Fibroblast of gingiva (primary cell): ENCODE results near the gene GRIN3B.

Experiments used
- DNase-seq: peaks from one replicate; pipeline ENCODE4 v3.0.0-alpha.2; 2011; ENCODE audit warnings: low read depth

Gene GRIN3B

GRCh38 chr19:966485-967088, 33.6 kb upstream of the GRIN3B start:
- DNase-seq: no peak

GRCh38 chr19:970695-971094, 29.5 kb upstream of the GRIN3B start:
- no peak for DNase-seq

GRCh38 chr19:971795-972194, 28.4 kb upstream of the GRIN3B start:
- DNase-seq: no peak

- no peak for DNase-seq
Measured at GRCh38 chr19:972281-972680, 27.9 kb upstream of the GRIN3B start.

GRCh38 chr19:973726-974563, 26.3 kb upstream of the GRIN3B start:
- no peak for DNase-seq

GRCh38 chr19:974564-975257, 25.5 kb upstream of the GRIN3B start:
- DNase-seq: no peak

- DNase-seq: no peak
Measured at GRCh38 chr19:976476-976875, 23.7 kb upstream of the GRIN3B start.

- DNase-seq: no peak
Measured at GRCh38 chr19:977058-977464, 23.2 kb upstream of the GRIN3B start.

GRCh38 chr19:979318-979741, 20.9 kb upstream of the GRIN3B start:
- DNase-seq: no peak

- DNase-seq: no peak
Measured at GRCh38 chr19:980133-980998, 19.9 kb upstream of the GRIN3B start.

- peak; percentile 36 for DNase-seq
Measured at GRCh38 chr19:982567-983170, 17.6 kb upstream of the GRIN3B start.

GRCh38 chr19:984165-984967, 15.9 kb upstream of the GRIN3B start, which contains the start of gene WDR18:
WDR18 (plus strand) TSS chr19:984345; CDS start chr19:984354, 9 bp downstream.
- peak; percentile 82 for DNase-seq

- DNase-seq: no peak
Measured at GRCh38 chr19:986083-986482, 14.1 kb upstream of the GRIN3B start.

GRCh38 chr19:988081-988480, 12.1 kb upstream of the GRIN3B start:
- DNase-seq: no peak

- no peak for DNase-seq
Measured at GRCh38 chr19:988510-988909, 11.7 kb upstream of the GRIN3B start.

- DNase-seq: no peak
Measured at GRCh38 chr19:989381-990081, 10.7 kb upstream of the GRIN3B start.

- DNase-seq: no peak
Measured at GRCh38 chr19:990119-990571, 10.1 kb upstream of the GRIN3B start.

- DNase-seq: no peak
Measured at GRCh38 chr19:990746-991145, 9.5 kb upstream of the GRIN3B start.

- peak; percentile 46 for DNase-seq
Measured at GRCh38 chr19:991174-991931, 8.9 kb upstream of the GRIN3B start.
